HepG2 (cell line): Measurements from ENCODE around the gene MPP3. TPM values are rescaled to one million over a fixed set of nuclear protein-coding genes. Genes with fewer than 3 reads are reported as not detected.
A peak's percentile ranks its signal among the peaks of the same experiment; 100 is the strongest.

ENCODE experiments used
- ATRX ChIP-seq: sonication (generic); formaldehyde crosslinking; IDR thresholded peaks from 2 replicates; pipeline ENCODE4 v1.4.0; 2020; ENCODE audit warnings: missing genetic modification reagents, borderline replicate concordance
- FOSL1 ChIP-seq: sonication (generic); formaldehyde crosslinking; IDR thresholded peaks from 2 replicates; pipeline ENCODE4 v1.9.0; 2021; ENCODE audit warnings: missing genetic modification reagents, borderline replicate concordance
- GABPB1 ChIP-seq: IDR thresholded peaks from 2 replicates; pipeline ENCODE4 v1.6.1; 2016; ENCODE audit warnings: mild to moderate bottlenecking, missing genetic modification reagents, moderate library complexity, missing compliant biosample characterization
- HMG20A ChIP-seq: IDR thresholded peaks from 2 replicates; pipeline ENCODE4 v1.6.1; 2016; ENCODE audit warnings: borderline replicate concordance
- HNF4A ChIP-seq: sonication (generic); formaldehyde crosslinking; IDR thresholded peaks from 2 replicates; pipeline ENCODE4 v1.4.0; 2020; ENCODE audit warnings: missing genetic modification reagents
- PAF1 ChIP-seq: IDR thresholded peaks from 2 replicates; pipeline ENCODE4 v1.6.1; 2016; ENCODE audit warnings: missing genetic modification reagents, missing compliant biosample characterization
- PAWR ChIP-seq: sonication (generic); formaldehyde crosslinking; IDR thresholded peaks from 2 replicates; pipeline ENCODE4 v1.4.0; 2020; ENCODE audit warnings: missing genetic modification reagents, mild to moderate bottlenecking, borderline replicate concordance
- PHF8 ChIP-seq: sonication (generic); formaldehyde crosslinking; IDR thresholded peaks from 2 replicates; pipeline ENCODE4 v1.5.0; 2020; ENCODE audit warnings: missing genetic modification reagents
- PLRG1 ChIP-seq: fragments of 450-650 bp; conservative IDR thresholded peaks from 2 replicates; pipeline ENCODE4 v1.6.1; 2016
- PPARG ChIP-seq: conservative IDR thresholded peaks from 2 replicates; pipeline ENCODE4 v1.6.1; 2016; ENCODE audit warnings: missing biosample characterization, missing genetic modification reagents
- SOX6 ChIP-seq, 2 experiments: fragments of 450-650 bp in 1 of 2; sonication (generic) in 1 of 2; formaldehyde crosslinking in 1 of 2; IDR thresholded peaks; 2 replicates each; pipeline versions ENCODE4 v1.4.0 to v1.6.1; 2017 to 2020; ENCODE audit warnings: antibody characterized with exemption in 1 of 2, mild to moderate bottlenecking in 1 of 2, missing genetic modification reagents in 1 of 2
- SP4 ChIP-seq: sonication (generic); formaldehyde crosslinking; IDR thresholded peaks from 2 replicates; pipeline ENCODE4 v1.8.1; 2023; ENCODE audit warnings: mild to moderate bottlenecking, missing genetic modification reagents
- SRY ChIP-seq: sonication (generic); formaldehyde crosslinking; IDR thresholded peaks from 2 replicates; pipeline ENCODE4 v1.8.0; 2022; ENCODE audit warnings: mild to moderate bottlenecking, missing genetic modification reagents
- U2AF1 ChIP-seq: fragments of 200-400 bp; formaldehyde crosslinking; optimal IDR thresholded peaks from 2 replicates; pipeline ENCODE3; 2017; ENCODE audit warnings: mild to moderate bottlenecking, low read depth, low read length
- ZEB1 ChIP-seq: IDR thresholded peaks from 2 replicates; pipeline ENCODE4 v1.6.1; 2012; ENCODE audit warnings: mild to moderate bottlenecking, low read depth, inconsistent platforms; ENCODE audit not compliant: insufficient replicate concordance
- ZNF792 ChIP-seq: IDR thresholded peaks from 2 replicates; pipeline ENCODE4 v1.6.1; 2016
- polyA plus RNA-seq, 8 experiments: library from polyadenylated mRNA; depleted of rRNA in 3 of 8; stranded (reverse) in 7 of 8; unstranded in 1 of 8; fragments of >200 nt; fragmentation: Illumina TruSeq in 4 of 8; extraction: Trizol in 4 of 8; gene quantifications; 2 replicates each; pipeline versions ENCODE4 v1.2.1 to v1.2.3, GENCODE V29; 2011 to 2016; ENCODE audit warnings: low read depth in 4 of 8, missing spikeins in 1 of 8, mixed read lengths in 1 of 8; ENCODE audit not compliant: insufficient read depth in 1 of 8
- total RNA-seq, 5 experiments: library from RNA; depleted of rRNA; stranded (reverse); fragments of >200 nt; fragmentation: Illumina TruSeq; extraction: Trizol; gene quantifications; 2 replicates each; pipeline ENCODE4 v1.2.3, GENCODE V29; 2016; ENCODE audit warnings: low read depth in 1 of 5
- TF ChIP-seq, protein P1 (sequence below): sonication (generic); formaldehyde crosslinking; IDR thresholded peaks from 2 replicates; pipeline ENCODE4 v1.9.0; 2021; ENCODE audit warnings: missing genetic modification reagents, mild to moderate bottlenecking, borderline replicate concordance
- TF ChIP-seq, protein P2 (sequence below): sonication (generic); formaldehyde crosslinking; IDR thresholded peaks from 2 replicates; pipeline ENCODE4 v1.4.0; 2020; ENCODE audit warnings: missing genetic modification reagents, borderline replicate concordance
- TF ChIP-seq, protein P3 (sequence below): sonication (generic); formaldehyde crosslinking; IDR thresholded peaks from 2 replicates; pipeline ENCODE4 v1.4.0; 2020; ENCODE audit warnings: missing genetic modification reagents

The MPP3 gene
- total and polyA plus RNA-seq, 2 of the 13 experiments (the other 11 are each of a cell fraction or from before 2014, with no cell fraction given), result 0.91 to 1.8 TPM

DNA sequence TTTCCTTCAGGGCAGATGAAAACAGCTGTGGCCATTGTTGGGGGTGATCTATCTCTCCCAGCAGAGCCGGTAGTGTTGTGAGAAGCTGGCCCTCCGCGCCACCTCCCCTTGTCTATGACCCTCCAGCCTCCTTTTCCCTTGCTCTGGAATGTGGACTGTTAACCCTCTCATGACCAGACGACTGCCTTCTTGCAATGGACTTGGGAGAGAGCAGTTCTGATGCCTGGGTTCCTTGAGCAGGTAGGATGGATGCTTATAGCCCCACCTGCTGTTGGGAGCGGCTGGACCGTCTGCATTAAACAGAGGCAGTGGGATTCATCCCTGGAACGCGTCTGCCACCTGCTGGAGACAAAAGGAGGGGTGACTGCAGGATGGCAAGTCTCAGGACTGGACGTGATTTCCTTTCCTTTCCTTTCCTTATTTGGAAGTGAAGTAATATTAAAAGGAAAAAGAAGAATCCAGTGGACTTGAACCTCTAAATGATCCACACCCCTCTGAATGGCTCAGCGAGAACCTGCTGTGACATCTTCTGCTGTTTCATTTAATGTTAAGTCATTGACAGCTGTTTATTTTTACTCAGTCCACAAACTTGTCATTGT, 72.6 kb downstream of the MPP3 start (continued):
- no peak for TF ChIP-seq HNF4A
- no peak for TF ChIP-seq HMG20A
- no peak for TF ChIP-seq U2AF1
- TF ChIP-seq ZNF792 (CRISPR knock-in tag), result 0 out of 2 replicates have a peak, but pooled peaks have one; percentile 50
- no peak for TF ChIP-seq FOSL1
- TF ChIP-seq, protein P1, sequence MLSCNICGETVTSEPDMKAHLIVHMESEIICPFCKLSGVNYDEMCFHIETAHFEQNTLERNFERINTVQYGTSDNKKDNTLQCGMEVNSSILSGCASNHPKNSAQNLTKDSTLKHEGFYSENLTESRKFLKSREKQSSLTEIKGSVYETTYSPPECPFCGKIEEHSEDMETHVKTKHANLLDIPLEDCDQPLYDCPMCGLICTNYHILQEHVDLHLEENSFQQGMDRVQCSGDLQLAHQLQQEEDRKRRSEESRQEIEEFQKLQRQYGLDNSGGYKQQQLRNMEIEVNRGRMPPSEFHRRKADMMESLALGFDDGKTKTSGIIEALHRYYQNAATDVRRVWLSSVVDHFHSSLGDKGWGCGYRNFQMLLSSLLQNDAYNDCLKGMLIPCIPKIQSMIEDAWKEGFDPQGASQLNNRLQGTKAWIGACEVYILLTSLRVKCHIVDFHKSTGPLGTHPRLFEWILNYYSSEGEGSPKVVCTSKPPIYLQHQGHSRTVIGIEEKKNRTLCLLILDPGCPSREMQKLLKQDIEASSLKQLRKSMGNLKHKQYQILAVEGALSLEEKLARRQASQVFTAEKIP, result no peak
- peak; percentile 40; the same call in 1 of the 2 replicates for TF ChIP-seq GABPB1
- TF ChIP-seq SP4 (CRISPR knock-in tag), result peak; percentile 51; the same call in 1 of the 2 replicates
- TF ChIP-seq SOX6 (IDR thresholded peaks at IDR 0.05), result no peak
- TF ChIP-seq SOX6 (CRISPR knock-in tag; IDR thresholded peaks at IDR 0.05), result peak; percentile 55
- TF ChIP-seq, protein P2, sequence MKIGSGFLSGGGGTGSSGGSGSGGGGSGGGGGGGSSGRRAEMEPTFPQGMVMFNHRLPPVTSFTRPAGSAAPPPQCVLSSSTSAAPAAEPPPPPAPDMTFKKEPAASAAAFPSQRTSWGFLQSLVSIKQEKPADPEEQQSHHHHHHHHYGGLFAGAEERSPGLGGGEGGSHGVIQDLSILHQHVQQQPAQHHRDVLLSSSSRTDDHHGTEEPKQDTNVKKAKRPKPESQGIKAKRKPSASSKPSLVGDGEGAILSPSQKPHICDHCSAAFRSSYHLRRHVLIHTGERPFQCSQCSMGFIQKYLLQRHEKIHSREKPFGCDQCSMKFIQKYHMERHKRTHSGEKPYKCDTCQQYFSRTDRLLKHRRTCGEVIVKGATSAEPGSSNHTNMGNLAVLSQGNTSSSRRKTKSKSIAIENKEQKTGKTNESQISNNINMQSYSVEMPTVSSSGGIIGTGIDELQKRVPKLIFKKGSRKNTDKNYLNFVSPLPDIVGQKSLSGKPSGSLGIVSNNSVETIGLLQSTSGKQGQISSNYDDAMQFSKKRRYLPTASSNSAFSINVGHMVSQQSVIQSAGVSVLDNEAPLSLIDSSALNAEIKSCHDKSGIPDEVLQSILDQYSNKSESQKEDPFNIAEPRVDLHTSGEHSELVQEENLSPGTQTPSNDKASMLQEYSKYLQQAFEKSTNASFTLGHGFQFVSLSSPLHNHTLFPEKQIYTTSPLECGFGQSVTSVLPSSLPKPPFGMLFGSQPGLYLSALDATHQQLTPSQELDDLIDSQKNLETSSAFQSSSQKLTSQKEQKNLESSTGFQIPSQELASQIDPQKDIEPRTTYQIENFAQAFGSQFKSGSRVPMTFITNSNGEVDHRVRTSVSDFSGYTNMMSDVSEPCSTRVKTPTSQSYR (CRISPR knock-in tag), result no peak
- no peak for TF ChIP-seq ATRX (CRISPR knock-in tag)
- peak; percentile 74 for TF ChIP-seq PPARG (CRISPR knock-in tag)
- no peak for TF ChIP-seq PAWR (CRISPR knock-in tag)
- TF ChIP-seq, protein P3, sequence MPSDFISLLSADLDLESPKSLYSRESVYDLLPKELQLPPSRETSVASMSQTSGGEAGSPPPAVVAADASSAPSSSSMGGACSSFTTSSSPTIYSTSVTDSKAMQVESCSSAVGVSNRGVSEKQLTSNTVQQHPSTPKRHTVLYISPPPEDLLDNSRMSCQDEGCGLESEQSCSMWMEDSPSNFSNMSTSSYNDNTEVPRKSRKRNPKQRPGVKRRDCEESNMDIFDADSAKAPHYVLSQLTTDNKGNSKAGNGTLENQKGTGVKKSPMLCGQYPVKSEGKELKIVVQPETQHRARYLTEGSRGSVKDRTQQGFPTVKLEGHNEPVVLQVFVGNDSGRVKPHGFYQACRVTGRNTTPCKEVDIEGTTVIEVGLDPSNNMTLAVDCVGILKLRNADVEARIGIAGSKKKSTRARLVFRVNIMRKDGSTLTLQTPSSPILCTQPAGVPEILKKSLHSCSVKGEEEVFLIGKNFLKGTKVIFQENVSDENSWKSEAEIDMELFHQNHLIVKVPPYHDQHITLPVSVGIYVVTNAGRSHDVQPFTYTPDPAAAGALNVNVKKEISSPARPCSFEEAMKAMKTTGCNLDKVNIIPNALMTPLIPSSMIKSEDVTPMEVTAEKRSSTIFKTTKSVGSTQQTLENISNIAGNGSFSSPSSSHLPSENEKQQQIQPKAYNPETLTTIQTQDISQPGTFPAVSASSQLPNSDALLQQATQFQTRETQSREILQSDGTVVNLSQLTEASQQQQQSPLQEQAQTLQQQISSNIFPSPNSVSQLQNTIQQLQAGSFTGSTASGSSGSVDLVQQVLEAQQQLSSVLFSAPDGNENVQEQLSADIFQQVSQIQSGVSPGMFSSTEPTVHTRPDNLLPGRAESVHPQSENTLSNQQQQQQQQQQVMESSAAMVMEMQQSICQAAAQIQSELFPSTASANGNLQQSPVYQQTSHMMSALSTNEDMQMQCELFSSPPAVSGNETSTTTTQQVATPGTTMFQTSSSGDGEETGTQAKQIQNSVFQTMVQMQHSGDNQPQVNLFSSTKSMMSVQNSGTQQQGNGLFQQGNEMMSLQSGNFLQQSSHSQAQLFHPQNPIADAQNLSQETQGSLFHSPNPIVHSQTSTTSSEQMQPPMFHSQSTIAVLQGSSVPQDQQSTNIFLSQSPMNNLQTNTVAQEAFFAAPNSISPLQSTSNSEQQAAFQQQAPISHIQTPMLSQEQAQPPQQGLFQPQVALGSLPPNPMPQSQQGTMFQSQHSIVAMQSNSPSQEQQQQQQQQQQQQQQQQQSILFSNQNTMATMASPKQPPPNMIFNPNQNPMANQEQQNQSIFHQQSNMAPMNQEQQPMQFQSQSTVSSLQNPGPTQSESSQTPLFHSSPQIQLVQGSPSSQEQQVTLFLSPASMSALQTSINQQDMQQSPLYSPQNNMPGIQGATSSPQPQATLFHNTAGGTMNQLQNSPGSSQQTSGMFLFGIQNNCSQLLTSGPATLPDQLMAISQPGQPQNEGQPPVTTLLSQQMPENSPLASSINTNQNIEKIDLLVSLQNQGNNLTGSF, result no peak
- TF ChIP-seq PLRG1, result no peak
- no peak for TF ChIP-seq PAF1 (CRISPR knock-in tag)
- no peak for TF ChIP-seq PHF8 (CRISPR knock-in tag)
- TF ChIP-seq ZEB1, result no peak
- TF ChIP-seq SRY (CRISPR knock-in tag), result no peak
